ENCODE measurements around the gene NFASC. TPM values are rescaled to one million over a fixed set of nuclear protein-coding genes. Genes with fewer than 3 reads are reported as not detected.

Gene NFASC
- total RNA-seq, 5 donors from 2014 or later (not counting 1 experiment from before 2014, with no cell fraction given), result 0.13 to 0.35 (median 0.19) TPM; not detected in 2

Other genes with a start within 250 kb of the NFASC start
- under 1 TPM in 1 of 5 donors, not detected in 4; 0.03 TPM for gene LRRN2, start 185.1 kb upstream of the NFASC start, total RNA-seq
- gene CNTN2, start 172.3 kb downstream of the NFASC start, total RNA-seq, result not detected
- gene TMEM81, start 213.6 kb downstream of the NFASC start, total RNA-seq, result 1 to 10 TPM; 2.7 to 7.1 (median 5.0) TPM